Endothelial cell of umbilical vein (primary cell): Measurements from ENCODE around the gene WAC.

Source experiments
- JUN ChIP-seq: IDR thresholded peaks from 2 replicates; pipeline ENCODE4 v1.6.1; 2011; ENCODE audit warnings: borderline replicate concordance, low read depth; ENCODE audit not compliant: insufficient read length, insufficient read depth
- POLR2A ChIP-seq: IDR thresholded peaks from 2 replicates; pipeline ENCODE4 v1.6.1; 2012; ENCODE audit warnings: low read depth, mild to moderate bottlenecking, control low read depth, low read length
- TF ChIP-seq, protein P1 (sequence below), 2 donors: IDR thresholded peaks; 1 replicate in 1 of 2; 2 replicates in 1 of 2; pipeline ENCODE4 v1.5.1; 2011; ENCODE audit warnings: low read length in 2 of 2, mild to moderate bottlenecking in 2 of 2, moderate library complexity in 2 of 2, control low read depth in 1 of 2, inconsistent platforms in 1 of 2, low read depth in 1 of 2; ENCODE audit not compliant: insufficient read depth in 1 of 2; ENCODE audit errors: extremely low read depth in 1 of 2

DNA sequence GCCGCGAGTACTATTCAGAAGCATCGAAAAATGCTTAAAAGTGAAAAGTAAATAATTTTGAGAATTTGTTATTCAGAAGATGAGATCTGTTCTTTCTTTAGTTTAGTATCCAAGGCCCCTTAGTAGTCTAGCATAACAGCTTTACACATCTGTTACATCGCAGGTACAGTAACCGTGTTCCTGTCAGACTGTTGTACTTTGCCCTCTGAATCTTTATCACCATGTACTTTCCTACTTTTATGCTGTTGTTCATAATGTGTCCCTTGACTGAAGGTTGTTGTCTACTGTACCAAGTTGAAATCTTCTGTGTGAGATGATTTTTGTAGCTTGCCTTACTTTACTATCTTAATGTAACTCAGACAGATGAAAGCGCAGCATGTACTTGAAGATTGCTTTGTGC is 38.3 kb downstream of the WAC start:
- TF ChIP-seq, protein P1, sequence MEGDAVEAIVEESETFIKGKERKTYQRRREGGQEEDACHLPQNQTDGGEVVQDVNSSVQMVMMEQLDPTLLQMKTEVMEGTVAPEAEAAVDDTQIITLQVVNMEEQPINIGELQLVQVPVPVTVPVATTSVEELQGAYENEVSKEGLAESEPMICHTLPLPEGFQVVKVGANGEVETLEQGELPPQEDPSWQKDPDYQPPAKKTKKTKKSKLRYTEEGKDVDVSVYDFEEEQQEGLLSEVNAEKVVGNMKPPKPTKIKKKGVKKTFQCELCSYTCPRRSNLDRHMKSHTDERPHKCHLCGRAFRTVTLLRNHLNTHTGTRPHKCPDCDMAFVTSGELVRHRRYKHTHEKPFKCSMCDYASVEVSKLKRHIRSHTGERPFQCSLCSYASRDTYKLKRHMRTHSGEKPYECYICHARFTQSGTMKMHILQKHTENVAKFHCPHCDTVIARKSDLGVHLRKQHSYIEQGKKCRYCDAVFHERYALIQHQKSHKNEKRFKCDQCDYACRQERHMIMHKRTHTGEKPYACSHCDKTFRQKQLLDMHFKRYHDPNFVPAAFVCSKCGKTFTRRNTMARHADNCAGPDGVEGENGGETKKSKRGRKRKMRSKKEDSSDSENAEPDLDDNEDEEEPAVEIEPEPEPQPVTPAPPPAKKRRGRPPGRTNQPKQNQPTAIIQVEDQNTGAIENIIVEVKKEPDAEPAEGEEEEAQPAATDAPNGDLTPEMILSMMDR (IDR thresholded peaks at IDR 0.05; ENCODE audit: extremely low read depth in 1 of 2, insufficient read depth in 1 of 2, low read depth in 1 of 2, low read length in 2 of 2), result no peak
- TF ChIP-seq POLR2A (no peak), JUN (no peak)
